OCI-LY7 (cell line): Measurements from ENCODE around the gene CAMK4.

Source experiments
- CTCF ChIP-seq: fragments of 200-600 bp; sonication (generic); conservative IDR thresholded peaks from 2 replicates; pipeline ENCODE4 v1.5.1; 2014; ENCODE audit warnings: mild to moderate bottlenecking, antibody characterized with exemption, low read length, moderate library complexity, mixed read lengths
- EZH2phosphoT487 ChIP-seq: fragments of 200-600 bp; sonication (generic); IDR thresholded peaks from 2 replicates; pipeline ENCODE4 v1.6.1; 2018; ENCODE audit warnings: low read depth, borderline replicate concordance, mild to moderate bottlenecking, mixed run types, antibody characterized with exemption, low read length, moderate library complexity, mixed read lengths

DNA sequence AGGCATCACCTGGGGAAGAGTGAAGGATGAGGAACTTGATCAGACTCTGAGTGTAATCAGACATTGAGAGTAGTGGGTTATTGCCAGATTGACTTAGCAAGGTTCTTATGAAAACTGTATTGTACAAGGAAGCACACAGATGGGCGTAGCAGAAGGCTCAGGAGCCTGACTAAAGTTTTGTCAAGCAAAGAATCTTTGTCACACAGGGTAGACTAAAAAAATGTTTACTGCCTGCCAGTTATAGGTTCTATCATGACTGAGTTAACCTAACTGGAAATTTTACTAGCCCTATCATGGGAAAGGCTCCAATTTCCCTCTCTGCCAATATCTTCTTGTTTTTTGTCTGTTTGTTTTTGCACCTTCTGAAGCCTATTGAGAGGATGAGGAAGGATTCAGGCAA, 19.1 kb downstream of the CAMK4 start:
- no peak for TF ChIP-seq CTCF
- TF ChIP-seq EZH2phosphoT487 = no peak
